Liver (tissue), 2 donors: ENCODE results near the gene KRTAP3-1.

Source experiments
- CTCF ChIP-seq: fragments of 150-350 bp; IDR thresholded peaks from 2 replicates; pipeline ENCODE4 v1.5.1; 2017; ENCODE audit warnings: improper control_type of control experiment, low read depth, low read length; ENCODE audit not compliant: missing input control
- REST ChIP-seq: IDR thresholded peaks from 2 replicates; pipeline ENCODE4 v1.6.1; 2016; ENCODE audit warnings: antibody characterized with exemption, mild to moderate bottlenecking
- donor health status: healthy.

- TF ChIP-seq CTCF (no peak), REST (no peak)
Observed at GRCh38 chr17:41003926-41004325, 5.0 kb downstream of the KRTAP3-1 start.
